ENCODE results near the gene VPS37D. TPM values are rescaled to one million over a fixed set of nuclear protein-coding genes. Genes with fewer than 3 reads are reported as not detected.

VPS37D gene
- total RNA-seq, 1 experiment from 2014 or later: 0.85 TPM

DNA sequence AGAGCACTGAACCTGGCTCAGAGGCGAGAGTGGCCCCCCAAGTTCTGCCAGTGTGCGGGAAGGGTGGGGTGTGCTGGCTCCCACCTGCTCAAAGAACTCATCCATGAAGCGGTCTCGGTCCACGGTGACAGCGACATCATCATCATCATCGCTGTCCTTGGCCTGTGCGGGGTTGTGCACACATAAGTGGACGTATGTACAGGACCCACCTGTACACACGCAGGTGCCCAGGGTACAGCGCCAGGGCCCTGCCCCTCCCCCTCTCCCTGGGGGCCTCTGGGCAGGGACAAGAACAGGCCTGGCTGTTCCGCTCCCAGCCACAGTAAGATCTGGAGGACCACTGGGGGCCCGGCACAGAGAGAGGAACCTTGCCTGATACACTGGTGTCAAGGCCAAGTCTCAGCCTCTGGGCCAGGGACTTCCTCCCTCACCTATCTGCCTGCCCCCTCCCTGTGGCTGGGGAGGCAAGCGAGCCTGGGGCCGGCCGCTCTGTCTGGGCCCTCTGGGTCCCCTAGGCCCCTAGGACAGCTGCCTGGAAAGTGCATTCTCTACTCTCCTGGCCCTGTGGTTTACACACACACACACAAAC, 41.4 kb downstream of the VPS37D start:
- no peaks in the 10 kb centered on the region for H4K20me1 ChIP-seq (ENCODE audit: control insufficient read depth, insufficient read depth, insufficient read length)
- no peak overlapping the region for H2BK15ac ChIP-seq (ENCODE audit: low read depth, low read length)

More for the DNA sequence above, 41.4 kb downstream of the VPS37D start:
- no peak overlapping the region for H3K56ac ChIP-seq (ENCODE audit: insufficient read length, low read depth, low read length)
- Mint-ChIP-seq H3K4me3 (no peak overlapping the region), H3K27me3 (ENCODE audit: low read depth) (peaks cover 4% of the 10 kb centered on the region; the same call in 1 of the 2 replicates), H3K4me1 (peaks cover 3 to 22% of the 10 kb centered on the region in 2 experiments; a peak in 3 of 4 replicates), H3K9me3 (no peaks in the 10 kb centered on the region), H3K27ac (no peak overlapping the region; a peak in 1 of 7 replicates), H3K36me3 (ENCODE audit: insufficient read depth in 1 of 3, low read depth in 3 of 3) (no peaks in the 10 kb centered on the region)
- no peak overlapping the region for H2BK120ac ChIP-seq (ENCODE audit: low read depth, low read length, poor library complexity, severe bottlenecking)
- H2BK5ac ChIP-seq (ENCODE audit: insufficient read length, low read length): no peak overlapping the region
- WGBS (ENCODE audit: extremely low coverage, insufficient read length, low lambda C conversion rate): no CpG with 5 or more reads among the region's 16 CpGs
- no peak overlapping the region for H3K18ac ChIP-seq (ENCODE audit: insufficient read length, low read depth, low read length)
- peaks cover 2% of the 10 kb centered on the region for H3K23me2 ChIP-seq (ENCODE audit: insufficient read length, low read depth, low read length, poor library complexity, severe bottlenecking)
- H3K27ac ChIP-seq (ENCODE audit: insufficient read length, low read depth, low read length): no peak overlapping the region
- H3K9ac ChIP-seq (ENCODE audit: extremely low read depth, insufficient read length, low read length): no peak overlapping the region
- TF ChIP-seq, protein P1, sequence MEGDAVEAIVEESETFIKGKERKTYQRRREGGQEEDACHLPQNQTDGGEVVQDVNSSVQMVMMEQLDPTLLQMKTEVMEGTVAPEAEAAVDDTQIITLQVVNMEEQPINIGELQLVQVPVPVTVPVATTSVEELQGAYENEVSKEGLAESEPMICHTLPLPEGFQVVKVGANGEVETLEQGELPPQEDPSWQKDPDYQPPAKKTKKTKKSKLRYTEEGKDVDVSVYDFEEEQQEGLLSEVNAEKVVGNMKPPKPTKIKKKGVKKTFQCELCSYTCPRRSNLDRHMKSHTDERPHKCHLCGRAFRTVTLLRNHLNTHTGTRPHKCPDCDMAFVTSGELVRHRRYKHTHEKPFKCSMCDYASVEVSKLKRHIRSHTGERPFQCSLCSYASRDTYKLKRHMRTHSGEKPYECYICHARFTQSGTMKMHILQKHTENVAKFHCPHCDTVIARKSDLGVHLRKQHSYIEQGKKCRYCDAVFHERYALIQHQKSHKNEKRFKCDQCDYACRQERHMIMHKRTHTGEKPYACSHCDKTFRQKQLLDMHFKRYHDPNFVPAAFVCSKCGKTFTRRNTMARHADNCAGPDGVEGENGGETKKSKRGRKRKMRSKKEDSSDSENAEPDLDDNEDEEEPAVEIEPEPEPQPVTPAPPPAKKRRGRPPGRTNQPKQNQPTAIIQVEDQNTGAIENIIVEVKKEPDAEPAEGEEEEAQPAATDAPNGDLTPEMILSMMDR (conservative IDR thresholded peaks at IDR 0.05): no peak
- no peak overlapping the region for H4K91ac ChIP-seq (ENCODE audit: insufficient read length, low read depth, low read length)
- H3K23ac ChIP-seq (ENCODE audit: insufficient read length, low read depth, low read length): no peak overlapping the region
- H3K4me2 ChIP-seq (ENCODE audit: insufficient read depth, insufficient read length, low read length): no peak overlapping the region
- DNase-seq: no peak
- H3K27me3 ChIP-seq (ENCODE audit: insufficient read depth, low read length): no peaks in the 10 kb centered on the region
- H4K5ac ChIP-seq (ENCODE audit: insufficient read length, low read depth, low read length): no peak overlapping the region
- no peak overlapping the region for H4K8ac ChIP-seq (replicated peaks; ENCODE audit: insufficient read length, low read depth, low read length)
- no peak overlapping the region for H2AK5ac ChIP-seq (ENCODE audit: insufficient read length, low read length)
- no peak overlapping the region for H3K14ac ChIP-seq (ENCODE audit: insufficient read depth, low read length)
- H3K4me1 ChIP-seq (ENCODE audit: insufficient read depth, low read length): no peaks in the 10 kb centered on the region
- H2BK12ac ChIP-seq (ENCODE audit: insufficient read length, low read depth, low read length): no peak overlapping the region
- no peak overlapping the region for H2AFZ ChIP-seq (ENCODE audit: low read length)
- no peaks in the 10 kb centered on the region for H3K9me3 ChIP-seq (ENCODE audit: control insufficient read depth, low read depth, low read length)
- H3K79me1 ChIP-seq (ENCODE audit: insufficient read depth, low read depth, low read length, poor library complexity, severe bottlenecking): no peaks in the 10 kb centered on the region
- H3K4ac ChIP-seq (ENCODE audit: low read depth, low read length): no peak overlapping the region
- no peaks in the 10 kb centered on the region for H3K79me2 ChIP-seq (ENCODE audit: insufficient read depth, low read length)
- H3T11ph ChIP-seq (ENCODE audit: low read length): no peak overlapping the region
- no peak overlapping the region for H2BK20ac ChIP-seq (ENCODE audit: low read depth, low read length, poor library complexity, severe bottlenecking)

Data from H9 (cell line).